GM19372 (cell line): ENCODE data around the gene KNSTRN.

Experiments
- ATAC-seq: cut with Tn5 transposase; IDR thresholded peaks from one replicate; pipeline ENCODE4 v1.9.1; 2021; ENCODE audit warnings: mild to moderate bottlenecking, low read depth, moderate library complexity; ENCODE audit not compliant: unreplicated experiment

The KNSTRN gene

GRCh38 chr15:40424483-40425115, 42.1 kb downstream of the KNSTRN start:
- ATAC-seq: no peak

- ATAC-seq: no peak
These were observed 43.2 kb downstream of the KNSTRN start for GRCh38 chr15:40425681-40426080.

GRCh38 chr15:40427188-40427587, 44.7 kb downstream of the KNSTRN start:
- no peak for ATAC-seq

GRCh38 chr15:40428185-40428584, 45.7 kb downstream of the KNSTRN start:
- no peak for ATAC-seq

GRCh38 chr15:40429068-40429710, 46.7 kb downstream of the KNSTRN start:
- no peak for ATAC-seq

- no peak for ATAC-seq
These were observed 47.8 kb downstream of the KNSTRN start for GRCh38 chr15:40430271-40430805.

GRCh38 chr15:40435023-40435709, 52.6 kb downstream of the KNSTRN start:
- no peak for ATAC-seq

- no peak for ATAC-seq
These were observed 53.2 kb downstream of the KNSTRN start for GRCh38 chr15:40435710-40436089.

- no peak for ATAC-seq
These were observed 53.8 kb downstream of the KNSTRN start for GRCh38 chr15:40436116-40436891.

- ATAC-seq: no peak
These were observed 54.6 kb downstream of the KNSTRN start for GRCh38 chr15:40436892-40437751.

GRCh38 chr15:40437752-40438687, 55.5 kb downstream of the KNSTRN start:
- no peak for ATAC-seq

- ATAC-seq: no peak
These were observed 56.2 kb downstream of the KNSTRN start for GRCh38 chr15:40438712-40439111.

- ATAC-seq: no peak
These were observed 57.0 kb downstream of the KNSTRN start for GRCh38 chr15:40439461-40439959.

GRCh38 chr15:40439960-40440742, 57.6 kb downstream of the KNSTRN start:
- no peak for ATAC-seq

GRCh38 chr15:40440743-40441564, 58.4 kb downstream of the KNSTRN start, which contains the start of gene BAHD1:
TSS of gene BAHD1 (plus strand) at chr15:40440953. CDS start at chr15:40458465, 17,512 bp downstream.
- peak; percentile 89 for ATAC-seq

GRCh38 chr15:40441565-40442531, 59.3 kb downstream of the KNSTRN start:
- ATAC-seq: peak; percentile 7
